Fibroblast of the conjunctiva (primary cell): ENCODE measurements around the gene NAV1.
"Not testable (repeated sequence)": the region's sequence is repeated elsewhere in the genome, so short reads cannot be mapped to it uniquely, and the experiment has no call there.

Source experiments
- DNase-seq: peaks from one replicate; pipeline ENCODE4 v3.0.0-alpha.2; 2010; ENCODE audit warnings: low read depth

NAV1 gene

GRCh38 chr1:201528631-201529252 is 10.2 kb upstream of the NAV1 start:
- DNase-seq: no peak

- DNase-seq: peak; percentile 86
These were observed 8.0 kb upstream of the NAV1 start for GRCh38 chr1:201530741-201531531.

- no peak for DNase-seq
These were observed 7.1 kb upstream of the NAV1 start for GRCh38 chr1:201531551-201532425.

GRCh38 chr1:201533836-201534235 is 5.1 kb upstream of the NAV1 start:
- DNase-seq: no peak

- DNase-seq: no peak
These were observed 3.6 kb upstream of the NAV1 start for GRCh38 chr1:201535046-201535918.

- no peak for DNase-seq
These were observed 3.0 kb upstream of the NAV1 start for GRCh38 chr1:201535919-201536245.

GRCh38 chr1:201536558-201536957 is 2.4 kb upstream of the NAV1 start:
- DNase-seq: peak; percentile 79

GRCh38 chr1:201537028-201537427 is 1.9 kb upstream of the NAV1 start:
- no peak for DNase-seq

- DNase-seq: no peak
These were observed 1.5 kb upstream of the NAV1 start for GRCh38 chr1:201537467-201537866.

GRCh38 chr1:201537891-201538611 is 876 bp upstream of the NAV1 start:
- DNase-seq: no peak

- no peak for DNase-seq
These were observed 869 bp downstream of the NAV1 start for GRCh38 chr1:201539561-201540431.

- no peak for DNase-seq
These were observed 2.2 kb downstream of the NAV1 start for GRCh38 chr1:201540846-201541735.

- DNase-seq: peak; percentile 57
These were observed 3.5 kb downstream of the NAV1 start for GRCh38 chr1:201542309-201543035.

- DNase-seq: no peak
These were observed 5.1 kb downstream of the NAV1 start for GRCh38 chr1:201543871-201544642.

GRCh38 chr1:201544710-201545109 is 5.8 kb downstream of the NAV1 start:
- no peak for DNase-seq

- DNase-seq: no peak
These were observed 7.0 kb downstream of the NAV1 start for GRCh38 chr1:201545851-201546492.

GRCh38 chr1:201549522-201549921 is 10.6 kb downstream of the NAV1 start:
- DNase-seq: not testable (repeated sequence)
